ENCODE measurements around the gene MLYCD.

The MLYCD gene

DNA sequence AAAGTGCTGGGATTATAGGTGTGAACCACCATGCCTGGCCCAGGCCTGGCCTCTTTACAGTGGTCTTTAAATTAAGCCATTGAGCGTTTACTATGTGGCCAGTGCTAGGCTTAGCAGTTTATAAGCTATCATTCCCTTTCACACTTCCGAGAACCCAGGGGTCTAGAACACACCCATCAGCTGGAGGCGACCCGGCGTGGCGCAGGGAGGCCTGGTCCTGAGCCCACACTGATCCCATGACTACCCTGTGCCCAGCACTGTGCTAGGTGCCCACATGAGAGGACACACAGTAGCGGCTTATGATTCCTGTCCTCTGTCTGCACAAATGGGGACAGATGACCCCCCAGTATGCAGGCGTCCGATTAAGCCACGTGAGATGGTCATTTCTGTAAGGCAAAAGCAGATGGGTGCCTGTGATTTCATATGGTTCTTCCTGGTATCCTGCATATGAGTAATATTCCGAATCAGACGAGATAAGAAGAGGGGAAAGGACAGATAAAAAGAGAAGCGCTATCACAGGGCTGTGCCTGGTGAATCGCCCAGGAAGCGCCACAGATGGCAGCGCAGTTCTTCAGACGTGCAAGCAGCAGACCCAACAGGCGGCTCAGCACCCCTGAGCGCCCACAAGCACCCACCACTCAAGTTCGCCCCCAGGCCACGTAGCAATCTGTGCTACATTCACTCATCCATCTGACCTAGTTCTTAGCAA is 59.4 kb downstream of the MLYCD start:
- DNase-seq, result no peak

DNA sequence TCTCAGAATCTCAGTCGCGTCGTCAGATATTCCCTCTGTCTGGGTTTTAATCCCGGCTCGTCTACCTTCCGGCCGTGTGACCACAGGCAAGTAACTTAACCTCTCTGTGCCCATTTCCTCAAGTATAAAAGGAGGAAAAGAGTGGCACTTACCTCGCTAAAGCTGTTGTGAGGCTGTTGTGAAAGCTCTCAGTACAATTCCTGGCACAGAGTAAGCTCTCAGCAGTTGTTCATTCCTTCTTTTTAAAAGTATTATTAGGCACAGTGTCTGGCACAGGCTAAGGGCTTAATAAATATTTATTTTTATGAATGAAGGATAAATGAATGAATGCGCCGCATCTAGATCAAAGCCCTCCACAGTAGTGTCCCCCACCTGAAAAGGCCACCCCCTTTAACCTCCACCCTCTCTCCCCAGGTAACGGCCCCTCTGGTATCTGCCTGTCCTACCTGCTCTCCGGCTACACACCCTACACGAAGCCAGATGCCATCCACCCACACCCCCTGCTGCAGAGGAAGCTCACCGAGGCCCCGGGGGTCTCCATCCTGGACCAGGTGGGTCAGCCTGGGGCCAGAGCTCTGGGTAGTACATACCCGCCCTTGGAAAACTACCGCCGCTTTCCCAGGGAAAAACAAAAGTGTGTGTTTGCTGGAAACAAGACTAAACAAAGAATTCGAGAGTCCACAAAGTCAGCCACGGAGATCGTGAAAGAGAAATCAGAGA is 60.1 kb downstream of the MLYCD start:
- DNase-seq, result no peak

DNA sequence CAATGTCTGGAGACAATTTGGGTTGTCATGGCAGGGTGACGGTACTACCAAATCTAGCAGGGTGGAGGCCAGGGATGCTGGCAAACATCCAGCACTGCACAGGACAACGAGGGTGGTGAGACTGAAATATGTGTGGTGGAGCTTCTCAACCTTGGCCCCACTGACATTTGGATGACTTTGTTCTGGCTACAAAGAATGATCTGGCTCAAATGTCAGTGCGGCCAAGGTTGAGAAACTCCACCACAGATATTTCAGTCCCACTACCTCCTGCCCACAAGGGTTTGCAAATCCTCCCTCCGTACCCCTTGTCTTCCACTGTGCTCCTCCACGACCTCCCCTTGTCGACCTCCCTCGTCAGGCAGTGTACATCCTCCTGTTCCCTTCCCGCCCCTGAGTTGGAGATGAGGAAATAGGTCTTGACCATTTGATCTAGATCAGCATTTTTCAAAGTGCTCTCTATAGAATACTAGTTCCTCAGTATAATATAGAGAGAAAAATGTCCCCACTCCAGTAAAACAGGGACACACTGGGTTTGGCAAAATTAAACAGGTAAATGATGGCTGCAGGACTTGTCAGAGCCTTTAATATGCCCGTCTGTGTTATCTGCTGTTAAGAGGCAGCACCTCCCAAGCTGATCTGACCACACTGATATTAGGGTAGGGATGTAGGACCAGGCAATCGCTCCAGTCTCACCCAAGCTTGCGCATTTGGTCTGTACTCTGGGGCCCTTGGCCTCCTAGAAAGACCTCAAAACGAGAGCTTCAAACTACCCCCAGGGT is 60.9 kb downstream of the MLYCD start:
- no peak for DNase-seq

DNA sequence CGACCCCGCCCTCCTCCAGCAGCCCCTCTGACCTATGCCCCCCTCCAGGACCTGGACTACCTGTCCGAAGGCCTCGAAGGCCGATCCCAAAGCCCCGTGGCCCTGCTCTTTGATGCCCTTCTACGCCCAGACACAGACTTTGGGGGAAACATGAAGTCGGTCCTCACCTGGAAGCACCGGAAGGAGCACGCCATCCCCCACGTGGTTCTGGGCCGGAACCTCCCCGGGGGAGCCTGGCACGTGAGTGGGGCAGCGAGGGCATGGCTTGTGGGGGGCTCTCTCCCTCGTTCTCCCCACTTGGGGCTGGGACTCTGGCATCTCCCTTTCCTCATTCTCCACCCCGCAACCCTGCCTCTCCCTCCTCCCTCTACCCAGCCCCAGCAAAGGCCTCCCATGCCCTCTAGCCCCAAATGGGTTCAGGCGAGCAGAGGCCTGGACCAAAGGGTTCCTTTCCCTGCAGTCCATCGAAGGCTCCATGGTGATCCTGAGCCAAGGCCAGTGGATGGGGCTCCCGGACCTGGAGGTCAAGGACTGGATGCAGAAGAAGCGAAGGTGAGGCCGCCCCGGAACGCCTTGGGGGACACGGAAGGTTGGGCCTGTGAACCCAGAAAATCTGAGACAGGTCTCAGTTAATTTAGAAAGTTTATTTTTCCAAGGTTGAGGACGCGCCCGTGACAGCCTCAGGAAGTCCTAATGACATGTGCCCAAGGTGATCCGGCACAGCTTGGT is 61.8 kb downstream of the MLYCD start:
- no peak for DNase-seq

DNA sequence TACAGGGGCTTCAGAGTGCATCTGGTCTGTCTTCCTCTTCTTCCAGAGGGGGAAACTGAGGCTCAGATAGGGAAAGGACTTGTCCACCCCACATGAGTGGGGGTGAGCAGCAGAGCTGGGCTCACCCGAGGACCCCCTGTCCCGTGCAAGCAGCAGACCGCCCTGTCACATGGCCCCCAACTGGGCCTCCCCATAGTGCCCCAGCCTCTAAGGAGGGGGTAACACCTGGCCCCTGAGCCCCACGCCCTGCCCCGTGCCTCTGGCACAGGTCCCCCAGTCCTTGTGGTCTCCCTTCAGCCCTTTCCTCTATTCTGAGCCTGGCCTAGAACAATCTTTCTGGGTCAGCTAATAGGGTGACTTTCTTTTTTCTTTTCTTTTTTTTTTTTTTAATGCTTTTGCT is 62.7 kb downstream of the MLYCD start:
- no peak for DNase-seq

DNA sequence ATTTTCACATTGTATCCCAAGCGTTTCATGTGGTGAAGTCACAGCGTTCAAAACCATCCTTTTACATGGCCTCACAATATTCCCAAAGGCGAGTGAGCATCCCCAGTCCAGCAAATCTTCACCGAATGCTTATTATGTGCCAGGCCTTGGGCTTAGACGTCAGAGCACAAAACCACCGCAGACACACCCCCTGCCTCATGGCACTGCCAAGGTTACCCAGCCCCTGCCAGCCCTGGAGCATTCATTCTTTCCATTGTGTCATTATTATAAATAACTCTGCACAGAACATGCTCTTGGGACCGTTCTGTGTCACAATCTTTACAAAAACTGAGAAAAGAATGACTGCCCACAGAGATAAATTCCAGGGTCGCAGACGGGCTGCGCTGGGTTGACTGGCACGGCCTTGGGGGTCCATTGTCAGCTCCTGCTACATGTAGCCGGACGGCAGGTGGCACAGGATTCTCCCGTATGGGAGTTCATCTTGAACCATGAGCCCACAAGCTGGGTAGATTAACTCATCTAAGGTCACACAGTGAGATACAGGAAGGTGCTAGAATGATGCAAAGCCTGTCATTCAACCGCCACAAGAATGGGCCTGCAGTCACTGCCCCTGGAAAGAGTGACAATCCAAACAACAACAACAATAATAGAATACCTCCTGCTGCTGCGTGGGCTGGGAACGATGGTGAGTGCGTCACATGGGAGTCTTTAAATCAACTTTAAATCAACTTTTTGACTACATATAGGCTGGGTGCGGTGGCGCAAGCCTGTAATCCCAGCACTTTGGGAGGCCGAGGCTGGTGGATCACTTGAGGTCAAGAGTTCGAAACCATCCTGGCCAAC is 64.6 kb downstream of the MLYCD start:
- no peak for DNase-seq

DNA sequence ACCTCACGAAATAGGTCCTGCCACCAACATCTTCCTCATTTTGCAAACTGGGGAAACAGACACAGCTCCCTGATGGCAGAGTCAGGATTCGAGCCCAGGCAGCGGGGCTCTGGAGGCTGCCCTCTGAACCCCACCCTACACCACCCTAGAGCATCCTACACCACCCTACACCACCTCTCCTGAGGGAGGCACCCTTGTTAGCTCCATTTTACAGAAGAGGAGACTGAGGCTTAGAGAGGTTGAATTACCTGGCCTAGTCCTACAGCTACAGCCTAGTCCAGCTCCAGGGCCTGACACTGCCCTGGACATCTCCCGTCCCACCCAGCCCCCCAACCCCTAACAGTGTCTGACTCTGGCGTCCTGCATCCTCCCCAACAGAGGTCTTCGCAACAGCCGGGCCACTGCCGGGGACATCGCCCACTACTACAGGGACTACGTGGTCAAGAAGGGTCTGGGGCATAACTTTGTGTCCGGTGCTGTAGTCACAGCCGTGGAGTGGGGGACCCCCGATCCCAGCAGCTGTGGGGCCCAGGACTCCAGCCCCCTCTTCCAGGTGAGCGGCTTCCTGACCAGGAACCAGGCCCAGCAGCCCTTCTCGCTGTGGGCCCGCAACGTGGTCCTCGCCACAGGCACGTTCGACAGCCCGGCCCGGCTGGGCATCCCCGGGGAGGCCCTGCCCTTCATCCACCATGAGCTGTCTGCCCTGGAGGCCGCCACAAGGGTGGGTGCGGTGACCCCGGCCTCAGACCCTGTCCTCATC is 65.9 kb downstream of the MLYCD start:
- no peak for DNase-seq

DNA sequence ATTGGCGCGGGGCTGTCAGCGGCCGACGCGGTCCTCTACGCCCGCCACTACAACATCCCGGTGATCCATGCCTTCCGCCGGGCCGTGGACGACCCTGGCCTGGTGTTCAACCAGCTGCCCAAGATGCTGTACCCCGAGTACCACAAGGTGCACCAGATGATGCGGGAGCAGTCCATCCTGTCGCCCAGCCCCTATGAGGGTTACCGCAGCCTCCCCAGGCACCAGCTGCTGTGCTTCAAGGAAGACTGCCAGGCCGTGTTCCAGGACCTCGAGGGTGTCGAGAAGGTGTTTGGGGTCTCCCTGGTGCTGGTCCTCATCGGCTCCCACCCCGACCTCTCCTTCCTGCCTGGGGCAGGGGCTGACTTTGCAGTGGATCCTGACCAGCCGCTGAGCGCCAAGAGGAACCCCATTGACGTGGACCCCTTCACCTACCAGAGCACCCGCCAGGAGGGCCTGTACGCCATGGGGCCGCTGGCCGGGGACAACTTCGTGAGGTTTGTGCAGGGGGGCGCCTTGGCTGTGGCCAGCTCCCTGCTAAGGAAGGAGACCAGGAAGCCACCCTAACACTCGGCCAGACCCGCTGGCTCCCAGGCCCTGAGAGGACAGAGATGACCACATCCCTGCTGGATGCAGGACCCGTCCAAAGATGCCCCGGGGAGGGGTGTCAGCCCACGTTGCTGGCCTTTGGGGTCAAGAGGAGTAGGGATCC is 66.7 kb downstream of the MLYCD start:
- no peak for DNase-seq

DNA sequence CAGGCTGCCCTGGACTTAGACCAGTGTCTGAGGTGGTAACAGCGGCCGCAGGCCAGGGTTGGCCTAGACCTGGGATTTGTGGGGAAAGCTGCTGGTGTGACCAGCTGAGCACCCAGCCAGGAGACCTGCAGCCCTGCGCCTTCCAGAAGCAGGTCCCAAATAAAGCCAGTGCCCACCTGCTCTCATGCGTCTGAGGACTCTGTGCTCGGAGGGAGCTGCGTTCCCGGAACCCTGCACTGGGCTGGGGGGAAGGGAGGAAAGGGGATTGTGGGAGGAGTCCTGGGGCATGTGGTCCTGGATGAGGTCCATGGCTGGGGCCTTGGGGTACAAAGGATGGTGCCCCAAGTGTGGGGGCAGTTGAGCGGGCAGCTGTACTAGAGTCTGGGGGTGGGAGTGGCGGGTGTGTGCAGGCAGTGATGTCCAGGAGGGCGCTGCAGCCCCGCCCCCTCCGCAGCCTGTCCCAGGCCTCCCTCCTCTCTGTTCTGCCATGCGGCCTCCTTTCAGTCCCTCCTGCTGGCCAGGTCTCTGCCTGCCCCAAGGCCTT is 67.3 kb downstream of the MLYCD start:
- no peak for DNase-seq

DNA sequence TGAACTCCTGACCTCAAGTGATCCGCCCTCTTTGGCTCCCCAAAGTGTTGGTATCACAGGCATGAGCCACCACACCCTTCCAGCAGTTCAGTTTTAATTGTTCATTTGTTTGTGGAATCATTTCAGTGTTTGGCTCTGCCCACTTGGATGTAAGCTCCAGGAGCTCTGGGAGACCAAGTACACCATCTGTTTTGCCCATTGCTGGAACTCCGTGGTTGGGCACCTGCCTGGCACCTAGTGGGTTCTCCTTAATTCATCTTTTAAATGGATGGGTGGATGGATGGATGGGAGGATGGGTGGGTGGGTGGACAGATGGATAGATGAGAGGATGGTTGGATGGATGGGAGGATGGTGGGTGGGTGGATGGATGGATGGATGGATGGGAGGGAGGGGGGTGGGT is 68.2 kb downstream of the MLYCD start:
- DNase-seq, result no peak

DNA sequence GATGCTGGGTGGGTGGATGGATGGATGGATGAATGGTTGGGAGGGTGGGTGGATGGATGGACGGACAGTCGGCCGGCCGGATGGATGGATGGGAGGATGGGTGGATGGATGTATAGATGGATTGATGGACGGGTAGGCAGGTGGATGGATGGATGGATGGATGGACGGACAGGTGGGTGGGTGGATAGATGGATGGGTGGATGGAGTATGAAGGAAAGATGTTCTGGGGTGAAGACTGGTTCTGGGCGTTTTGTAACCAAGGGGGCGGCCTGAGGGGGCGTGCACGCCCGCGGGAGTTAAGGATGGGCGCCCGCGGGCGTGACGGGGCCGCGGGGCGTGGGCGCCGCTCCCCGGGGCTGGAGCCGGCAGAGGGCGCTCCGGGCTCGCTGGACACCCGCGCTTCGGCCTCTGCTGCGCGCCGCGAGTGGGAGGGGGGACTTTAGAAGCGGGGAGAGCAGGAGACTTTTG is 69.0 kb downstream of the MLYCD start, which contains the start of gene NECAB2:
TSS of gene NECAB2 (plus strand) at position 407 of the 468 bp plus-strand sequence. CDS start 405 bp downstream, outside the sequence.
- DNase-seq, result no peak

DNA sequence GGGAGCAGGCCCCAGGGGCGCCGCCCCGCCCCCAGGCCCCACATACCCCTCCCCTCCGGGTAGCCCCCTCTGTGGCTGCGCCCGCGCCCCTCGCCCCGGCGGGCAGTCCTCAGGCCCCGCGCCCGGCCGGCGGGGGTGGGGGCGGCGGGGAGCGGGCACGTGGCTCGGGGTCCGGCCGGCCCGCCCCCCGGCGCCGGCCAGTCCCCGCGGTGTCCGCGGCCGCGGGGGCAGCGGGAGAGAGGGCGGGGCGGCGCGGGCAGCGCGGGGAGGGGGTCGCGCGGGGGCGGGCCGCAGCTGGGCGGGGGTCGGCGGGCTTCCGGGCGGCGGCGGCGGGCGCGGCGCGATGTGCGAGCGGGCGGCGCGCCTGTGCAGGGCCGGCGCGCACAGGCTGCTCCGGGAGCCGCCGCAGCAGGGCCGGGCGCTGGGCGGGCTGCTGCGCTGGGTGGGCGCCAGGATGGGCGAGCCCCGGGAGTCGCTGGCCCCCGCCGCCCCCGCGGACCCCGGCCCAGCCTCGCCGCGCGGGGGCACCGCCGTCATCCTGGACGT is 69.5 kb downstream of the MLYCD start:
- no peak for DNase-seq

DNA sequence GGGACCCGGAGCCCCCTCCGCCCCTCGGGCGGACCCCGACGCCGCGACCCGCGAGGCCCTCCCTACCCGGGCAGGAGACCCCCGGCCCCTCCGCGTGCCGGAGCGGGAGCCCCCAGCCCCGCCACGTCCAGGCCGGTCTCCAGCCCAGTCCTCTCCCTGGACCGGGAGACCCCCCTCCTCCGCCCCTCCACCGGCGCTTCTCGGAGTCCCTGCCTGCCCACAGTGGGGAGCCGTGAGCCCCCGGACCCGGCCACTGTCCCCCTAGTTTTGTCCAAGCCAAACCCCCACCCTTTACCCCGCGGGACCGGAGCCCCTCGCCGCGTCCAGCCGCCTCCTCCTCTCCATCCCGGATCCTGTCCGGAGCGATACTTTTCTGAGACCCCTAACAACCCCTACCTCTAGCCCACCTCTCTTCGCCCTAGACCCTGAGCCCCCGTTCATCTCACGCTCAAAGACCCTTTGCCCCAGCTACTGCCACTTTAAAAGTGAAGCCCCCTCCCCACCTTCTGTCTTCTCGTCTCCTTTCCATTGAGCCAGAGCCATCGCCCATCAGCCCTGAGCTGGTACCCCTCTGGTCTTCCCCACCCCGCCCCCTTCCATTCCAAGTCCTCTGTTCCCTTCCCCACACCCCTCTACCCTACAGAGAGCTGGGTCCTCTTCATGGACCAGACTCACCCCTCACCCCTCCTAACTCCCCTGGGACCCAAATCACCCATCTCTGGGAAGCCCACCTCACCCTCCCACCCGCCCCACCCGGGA is 70.2 kb downstream of the MLYCD start:
- DNase-seq, result no peak

DNA sequence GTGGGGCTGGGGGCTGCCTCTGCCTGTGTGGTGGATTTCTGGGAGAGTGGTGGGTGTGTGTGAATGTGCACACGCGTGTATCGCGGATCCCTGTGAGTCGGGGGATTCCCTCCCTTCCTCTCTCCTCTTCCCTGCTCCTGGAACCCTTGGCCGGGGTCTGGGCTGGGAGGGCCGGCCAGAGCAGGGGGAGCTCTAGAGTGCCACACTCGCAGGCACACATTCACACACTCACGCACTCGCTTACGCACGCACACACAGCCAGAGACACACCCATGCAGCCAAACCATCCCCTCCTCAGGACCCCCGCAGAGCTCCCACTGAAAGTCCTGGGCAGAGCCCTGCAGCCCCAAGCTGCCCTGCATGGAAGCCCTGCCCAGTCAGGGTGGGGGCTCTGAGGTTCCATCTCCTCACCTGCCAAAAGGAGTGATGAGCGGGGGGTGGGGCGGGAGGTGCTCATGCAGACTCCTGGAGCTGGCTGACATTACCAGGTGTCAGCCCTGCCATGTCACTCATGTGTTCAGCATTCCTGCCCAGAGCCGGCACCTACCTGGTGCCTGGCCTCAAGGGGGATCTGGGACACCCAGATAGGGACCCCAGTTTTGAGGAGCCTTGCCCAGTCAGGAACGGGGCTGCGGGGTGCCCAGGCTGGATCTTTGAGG is 71.0 kb downstream of the MLYCD start:
- DNase-seq, result no peak

DNA sequence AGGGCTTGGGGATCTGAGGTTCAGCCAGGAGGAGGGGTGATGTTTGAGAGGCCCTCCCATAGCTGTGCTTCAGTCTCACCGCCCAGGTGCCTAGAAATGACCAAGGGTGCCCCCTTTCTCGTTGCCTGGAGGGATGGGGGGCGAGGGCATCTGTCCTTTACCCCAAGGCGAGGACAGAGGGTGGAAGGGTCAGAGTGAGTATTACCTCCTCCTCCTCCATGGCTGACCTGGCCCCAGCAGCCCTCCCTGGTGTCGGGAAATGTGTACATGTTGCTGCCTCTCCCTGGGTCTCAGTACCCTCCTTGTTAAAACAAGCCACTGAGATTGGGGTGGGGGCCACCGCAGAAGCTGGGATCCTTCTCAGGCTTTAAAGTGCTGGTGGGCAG is 71.5 kb downstream of the MLYCD start:
- no peak for DNase-seq

DNA sequence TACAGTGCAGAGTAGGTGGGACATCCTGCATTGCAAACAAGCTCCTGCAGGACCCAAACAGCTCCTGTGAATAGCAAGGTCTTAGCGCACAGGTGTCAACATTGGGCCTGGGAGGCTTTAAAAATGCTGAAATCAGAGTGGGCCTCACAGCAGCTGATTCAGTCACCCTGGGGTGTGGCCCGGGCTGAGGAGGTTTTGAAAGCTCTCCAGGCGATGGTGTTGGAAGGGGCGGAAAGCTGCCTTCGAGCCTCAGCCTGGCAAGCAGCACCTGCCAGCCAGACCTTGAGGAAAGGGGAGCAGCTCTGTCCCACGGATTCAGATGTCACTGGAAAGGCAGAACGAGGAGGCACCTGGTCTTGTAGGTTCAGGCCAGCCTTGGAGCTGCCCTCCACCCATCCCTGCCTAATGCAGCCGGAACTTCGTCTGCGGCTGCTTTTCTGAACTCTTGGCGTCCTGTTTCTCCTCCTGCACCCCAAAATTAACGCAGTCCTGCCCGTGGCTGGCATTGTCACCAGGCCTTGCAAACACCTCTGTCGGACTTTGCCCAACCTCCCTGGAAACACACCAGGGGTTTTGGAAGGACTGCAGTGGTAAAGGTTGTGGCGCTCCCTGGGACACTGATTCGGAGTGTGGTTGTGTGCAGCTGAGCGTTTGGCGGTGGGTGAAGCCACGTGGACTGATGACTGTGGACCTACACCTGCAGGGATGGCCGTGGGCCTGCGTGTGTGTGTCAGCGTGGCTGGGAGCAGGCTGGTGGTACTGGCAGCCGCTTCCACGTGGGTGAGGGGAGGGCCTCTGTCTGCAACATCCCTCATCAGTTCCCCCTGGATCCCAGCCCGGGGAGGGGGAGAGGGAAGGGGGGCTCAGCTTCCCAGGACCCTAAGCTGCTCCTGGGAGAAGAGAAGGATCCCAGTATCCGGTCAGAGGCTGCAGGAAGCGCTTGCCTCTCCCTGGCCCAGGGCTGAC is 72.5 kb downstream of the MLYCD start:
- DNase-seq, result no peak

DNA sequence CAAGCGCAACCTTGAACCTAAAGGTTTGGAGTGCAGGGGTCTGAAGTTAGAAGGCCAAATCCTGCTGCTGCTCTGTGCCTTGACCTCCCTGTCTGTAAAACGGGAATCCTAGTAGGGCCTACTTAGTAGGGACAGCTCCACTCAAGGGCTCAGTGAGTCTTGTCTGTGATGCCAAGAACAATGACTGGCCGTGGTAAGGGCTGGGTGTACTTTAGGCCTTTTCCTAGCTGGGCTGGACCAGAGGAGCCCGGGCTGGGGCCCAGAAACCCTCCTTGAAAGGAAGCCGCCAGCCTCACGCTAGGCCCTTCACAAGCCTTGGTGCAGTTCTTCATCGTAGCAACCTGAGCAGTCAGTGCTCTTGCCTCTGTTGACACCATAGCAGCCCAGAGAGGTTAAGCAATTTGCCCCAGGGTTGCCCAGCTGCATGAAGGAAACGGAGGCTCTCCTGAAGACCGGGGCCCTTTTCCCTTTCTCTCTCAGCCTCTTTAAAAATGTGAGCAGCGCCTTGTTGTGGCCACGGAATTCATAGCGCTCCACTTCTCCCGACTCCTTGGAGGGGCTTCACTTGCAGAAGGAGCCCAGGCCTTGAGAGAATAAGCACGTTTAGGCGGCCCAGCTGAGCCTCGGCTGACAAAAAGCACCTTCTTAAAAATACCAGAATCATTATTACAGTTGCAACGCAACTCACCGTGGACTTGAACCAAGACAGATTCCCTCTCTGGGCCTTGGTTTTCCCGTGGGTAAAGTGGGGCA is 73.5 kb downstream of the MLYCD start:
- DNase-seq, result no peak
